Common myeloid progenitor, CD34-positive (primary cell): ENCODE data around the gene P4HTM.

Experiments used
- CTCF ChIA-PET: fragments of 350-600 bp; sonication (Branson Sonifier 250); formaldehyde crosslinking; loops from one replicate; lab custom pipeline; 2021; ENCODE audit warnings: antibody characterized with exemption; lab: Charles Lee
- POLR2A ChIA-PET: fragments of 350-600 bp; sonication (Branson Sonifier 250); formaldehyde crosslinking; loops from one replicate; lab custom pipeline; 2021; ENCODE audit warnings: antibody characterized with exemption; lab: Charles Lee
- DNase-seq, 3 donors: peaks; one replicate each; pipeline versions ENCODE4 v3.0.0 to v3.0.0-alpha.2; 2013
- H3K27ac ChIP-seq, 2 experiments: 1 replicate in 1 of 2; 2 replicates in 1 of 2; pipeline ENCODE4 v1.7.0; 2013; ENCODE audit warnings: inconsistent platforms in 2 of 2, low read length in 2 of 2, mild to moderate bottlenecking in 2 of 2, low read depth in 1 of 2, moderate library complexity in 1 of 2; ENCODE audit not compliant: severe bottlenecking in 2 of 2, insufficient read depth in 1 of 2, poor library complexity in 1 of 2
- H3K27me3 ChIP-seq, 5 experiments: replicated peaks in 2 of 5; 1 replicate in 3 of 5; 2 replicates in 2 of 5; pipeline versions ENCODE4 v1.6.1 to v1.7.0; 2013; ENCODE audit warnings: low read length in 4 of 5, mild to moderate bottlenecking in 2 of 5, moderate library complexity in 2 of 5, inconsistent platforms in 1 of 5; ENCODE audit not compliant: insufficient read depth in 5 of 5, control insufficient read depth in 4 of 5
- H3K36me3 ChIP-seq, 4 experiments: 1 replicate in 2 of 4; 2 replicates in 2 of 4; pipeline versions ENCODE4 v1.6.1 to v1.7.0; 2013; ENCODE audit warnings: low read length in 3 of 4, control low read depth in 1 of 4, mild to moderate bottlenecking in 1 of 4; ENCODE audit not compliant: control insufficient read depth in 4 of 4, insufficient read depth in 4 of 4
- H3K4me1 ChIP-seq, 4 experiments: 1 replicate in 3 of 4; 2 replicates in 1 of 4; pipeline versions ENCODE4 v1.6.1 to v1.7.1; 2013; ENCODE audit warnings: low read length in 3 of 4, mild to moderate bottlenecking in 3 of 4, control low read depth in 1 of 4, inconsistent platforms in 1 of 4, moderate library complexity in 1 of 4; ENCODE audit not compliant: control insufficient read depth in 4 of 4, insufficient read depth in 4 of 4; ENCODE audit errors: control extremely low read depth in 1 of 4
- H3K4me3 ChIP-seq, 7 experiments: 1 replicate in 4 of 7; 2 replicates in 3 of 7; pipeline versions ENCODE4 v1.5.1 to v1.7.0; 2013; ENCODE audit warnings: mild to moderate bottlenecking in 7 of 7, low read length in 6 of 7, moderate library complexity in 6 of 7, inconsistent platforms in 2 of 7, low read depth in 2 of 7, control low read depth in 1 of 7; ENCODE audit not compliant: insufficient read depth in 4 of 7, control insufficient read depth in 1 of 7; ENCODE audit errors: extremely low read depth in 1 of 7
- H3K9me3 ChIP-seq, 5 experiments: 1 replicate in 4 of 5; 2 replicates in 1 of 5; pipeline versions ENCODE4 v1.6.1 to v1.7.1; 2013; ENCODE audit warnings: low read length in 4 of 5, mild to moderate bottlenecking in 2 of 5, inconsistent platforms in 1 of 5, low read depth in 1 of 5, moderate library complexity in 1 of 5; ENCODE audit not compliant: control insufficient read depth in 4 of 5, insufficient read depth in 2 of 5; ENCODE audit errors: control extremely low read depth in 1 of 5
- WGBS: methylation state at CpG from one replicate; pipeline ENCODE4 v1.1.5; 2013; ENCODE audit not compliant: insufficient coverage; 5-methylcytosine and 5-hydroxymethylcytosine counted together

Gene P4HTM

DNA sequence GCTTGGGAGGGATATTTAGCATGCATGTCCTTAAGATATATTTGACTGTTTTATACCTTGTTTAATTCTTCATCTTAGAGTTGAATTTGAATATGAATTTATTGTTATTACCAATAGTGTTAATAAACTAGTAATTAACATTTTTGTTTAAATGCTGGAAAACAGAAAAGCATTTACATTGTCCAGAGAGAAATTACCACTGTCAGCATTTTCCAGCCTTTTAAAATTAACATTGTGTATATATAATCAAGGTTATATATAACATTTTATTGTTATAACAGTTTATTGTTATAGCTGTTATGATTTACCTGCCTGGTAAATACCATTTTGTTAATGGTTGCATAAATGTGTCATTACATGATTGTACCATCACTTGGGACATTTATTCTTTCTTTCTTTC is 8.0 kb upstream of the P4HTM start:
- POLR2A ChIA-PET, result interaction anchor here (0.5 kb wide), 1 partner anchor 836 kb away, joined by 5 read pairs; no protein-coding TSS in a partner anchor
- CTCF ChIA-PET, result interaction anchor here (1.1 to 1.5 kb wide), 5 partner anchors 9 to 32 kb away, joined by 3 to 4 read pairs (median 3); partner anchors contain the start of gene WDR6
- H3K36me3 ChIP-seq, result peaks cover 17 to 81% (median 58%) of the 10 kb centered on the region in 4 experiments

GRCh38 chr3:48982686-48983085 is 7.4 kb upstream of the P4HTM start:
- peaks cover 0 to 12% (median 0%) of the 10 kb centered on the region in 4 experiments for H3K4me1 ChIP-seq
- no peaks in the 10 kb centered on the region for H3K9me3 ChIP-seq
- no peak overlapping the region for H3K27ac ChIP-seq
- peaks cover 17 to 76% (median 53%) of the 10 kb centered on the region in 4 experiments for H3K36me3 ChIP-seq
- H3K27me3 ChIP-seq, result no peaks in the 10 kb centered on the region
- 93% methylated on average over 4 of the region's 5 CpGs for WGBS
- no peak for DNase-seq
- ChIA-PET POLR2A (no interaction called here), CTCF (interaction anchor here (1.1 to 1.5 kb wide), 3 partner anchors 8 to 31 kb away, joined by 3 to 4 read pairs (median 3); no protein-coding TSS in a partner anchor)
- H3K4me3 ChIP-seq, result no peak overlapping the region

More for the DNA sequence above, 8.0 kb upstream of the P4HTM start:
- Histone ChIP-seq H3K4me3 (no peak overlapping the region), H3K4me1 (peaks cover 0 to 12% (median 0%) of the 10 kb centered on the region in 4 experiments), H3K27ac (no peak overlapping the region), H3K27me3 (no peaks in the 10 kb centered on the region), H3K9me3 (no peaks in the 10 kb centered on the region)
- DNase-seq, result no peak

GRCh38 chr3:48983096-48983495 is 6.9 kb upstream of the P4HTM start:
- no peaks in the 10 kb centered on the region for H3K9me3 ChIP-seq
- WGBS, result 92% methylated on average over 2 of the region's 4 CpGs
- H3K4me1 ChIP-seq, result peaks cover 0 to 12% (median under 1%) of the 10 kb centered on the region in 4 experiments
- CTCF ChIA-PET, result interaction anchor here (1.5 to 16.2 kb wide), 2 partner anchors 25 to 26 kb away, joined by 3 to 386 read pairs; partner anchors contain the start of genes DALRD3 and WDR6
- no peak overlapping the region for H3K4me3 ChIP-seq
- POLR2A ChIA-PET, result no interaction called here
- DNase-seq, result no peak
- H3K27me3 ChIP-seq, result no peaks in the 10 kb centered on the region
- peaks cover 15 to 72% (median 49%) of the 10 kb centered on the region in 4 experiments for H3K36me3 ChIP-seq
- no peak overlapping the region for H3K27ac ChIP-seq

GRCh38 chr3:48984663-48985062 is 5.4 kb upstream of the P4HTM start:
- Histone ChIP-seq H3K9me3 (no peaks in the 10 kb centered on the region), H3K36me3 (peaks cover 11 to 63% (median 40%) of the 10 kb centered on the region in 4 experiments), H3K4me3 (no peak overlapping the region), H3K4me1 (peaks cover 0 to 21% (median 9%) of the 10 kb centered on the region in 4 experiments), H3K27ac (peak overlapping the region in 1 of 2 experiments; percentile 34), H3K27me3 (no peaks in the 10 kb centered on the region)
- no peak for DNase-seq
- ChIA-PET POLR2A (no interaction called here), CTCF (interaction anchor here (0.9 to 16.2 kb wide), 5 partner anchors 10 to 115 kb away, joined by 3 to 386 read pairs (median 5); partner anchors contain the start of genes DALRD3 and WDR6)

- Histone ChIP-seq H3K4me1 (peaks cover 0 to 30% (median 16%) of the 10 kb centered on the region in 4 experiments), H3K36me3 (peaks cover 7 to 52% (median 33%) of the 10 kb centered on the region in 4 experiments), H3K9me3 (no peaks in the 10 kb centered on the region), H3K27ac (no peak overlapping the region), H3K4me3 (no peak overlapping the region), H3K27me3 (no peaks in the 10 kb centered on the region)
- CTCF ChIA-PET, result interaction anchor here (0.9 to 16.2 kb wide), 6 partner anchors 21 to 114 kb away, joined by 3 to 386 read pairs (median 4); partner anchors contain the start of genes DALRD3, IMPDH2, NDUFAF3 and WDR6
- POLR2A ChIA-PET, result interaction anchor here (1.3 kb wide), 3 partner anchors 27 to 36 kb away, joined by 3 to 6 read pairs (median 3); partner anchors contain the start of gene NDUFAF3
- peak in 2 of 3 donors; percentile 30 to 61 for DNase-seq
- WGBS, result 86% methylated on average over 4 of the region's 7 CpGs
Observed at GRCh38 chr3:48985831-48986376, 4.1 kb upstream of the P4HTM start.

GRCh38 chr3:48989126-48989795 is 780 bp upstream of the P4HTM start:
- DNase-seq, result peak in 1 of 3 donors; percentile 19
- Histone ChIP-seq H3K4me1 (peaks cover 0 to 47% (median 35%) of the 10 kb centered on the region in 4 experiments), H3K27ac (peak overlapping the region; percentile 80 to 86), H3K36me3 (peaks cover 0 to 22% (median 16%) of the 10 kb centered on the region in 4 experiments), H3K9me3 (no peaks in the 10 kb centered on the region), H3K27me3 (no peaks in the 10 kb centered on the region), H3K4me3 (peak overlapping the region; percentile 59 to 95 (median 87))
- WGBS, result 5% methylated on average over 20 of the region's 21 CpGs
- CTCF ChIA-PET, result interaction anchor here (1.0 to 16.2 kb wide), 10 partner anchors 14 to 461 kb away, joined by 3 to 386 read pairs (median 6); partner anchors contain the start of genes DALRD3, NDUFAF3, QRICH1 and WDR6
- POLR2A ChIA-PET, result interaction anchor here (0.5 to 7.2 kb wide), 11 partner anchors 11 to 400 kb away, joined by 3 to 69 read pairs (median 4); partner anchors contain the start of genes ARIH2, DALRD3, IMPDH2 and NDUFAF3
